ENCODE data around the gene RIMS3. TPM values are rescaled to one million over a fixed set of nuclear protein-coding genes. Genes with fewer than 3 reads are reported as not detected.

The RIMS3 gene
- polyA plus RNA-seq, 1 experiment, result 0.33 TPM

- no peak overlapping the region for H3K4me3 ChIP-seq (ENCODE audit: low read depth, low read length)
- peaks cover 53% of the 10 kb centered on the region for H3K27me3 ChIP-seq (ENCODE audit: control insufficient read depth, insufficient read depth, low read length)
- ChIA-PET CTCF (interaction anchor here (0.5 to 1.2 kb wide), 2 partner anchors 10 to 1339 kb away, joined by 4 to 8 read pairs; no protein-coding TSS in a partner anchor), POLR2A (no interaction called here)
- TF ChIP-seq, protein P1, sequence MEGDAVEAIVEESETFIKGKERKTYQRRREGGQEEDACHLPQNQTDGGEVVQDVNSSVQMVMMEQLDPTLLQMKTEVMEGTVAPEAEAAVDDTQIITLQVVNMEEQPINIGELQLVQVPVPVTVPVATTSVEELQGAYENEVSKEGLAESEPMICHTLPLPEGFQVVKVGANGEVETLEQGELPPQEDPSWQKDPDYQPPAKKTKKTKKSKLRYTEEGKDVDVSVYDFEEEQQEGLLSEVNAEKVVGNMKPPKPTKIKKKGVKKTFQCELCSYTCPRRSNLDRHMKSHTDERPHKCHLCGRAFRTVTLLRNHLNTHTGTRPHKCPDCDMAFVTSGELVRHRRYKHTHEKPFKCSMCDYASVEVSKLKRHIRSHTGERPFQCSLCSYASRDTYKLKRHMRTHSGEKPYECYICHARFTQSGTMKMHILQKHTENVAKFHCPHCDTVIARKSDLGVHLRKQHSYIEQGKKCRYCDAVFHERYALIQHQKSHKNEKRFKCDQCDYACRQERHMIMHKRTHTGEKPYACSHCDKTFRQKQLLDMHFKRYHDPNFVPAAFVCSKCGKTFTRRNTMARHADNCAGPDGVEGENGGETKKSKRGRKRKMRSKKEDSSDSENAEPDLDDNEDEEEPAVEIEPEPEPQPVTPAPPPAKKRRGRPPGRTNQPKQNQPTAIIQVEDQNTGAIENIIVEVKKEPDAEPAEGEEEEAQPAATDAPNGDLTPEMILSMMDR (IDR thresholded peaks at IDR 0.05; ENCODE audit: low read depth, low read length), result no peak
- H3K27ac ChIP-seq (ENCODE audit: low read depth, low read length), result no peak overlapping the region
- no peak for DNase-seq (ENCODE audit: low read depth, low spot score)
- no peaks in the 10 kb centered on the region; the same call in 1 of the 2 replicates for H3K9me3 ChIP-seq (ENCODE audit: control insufficient read depth, insufficient read depth, low read length)
These were observed 6.5 kb downstream of the RIMS3 start for GRCh38 chr1:40658751-40659648.

DNA sequence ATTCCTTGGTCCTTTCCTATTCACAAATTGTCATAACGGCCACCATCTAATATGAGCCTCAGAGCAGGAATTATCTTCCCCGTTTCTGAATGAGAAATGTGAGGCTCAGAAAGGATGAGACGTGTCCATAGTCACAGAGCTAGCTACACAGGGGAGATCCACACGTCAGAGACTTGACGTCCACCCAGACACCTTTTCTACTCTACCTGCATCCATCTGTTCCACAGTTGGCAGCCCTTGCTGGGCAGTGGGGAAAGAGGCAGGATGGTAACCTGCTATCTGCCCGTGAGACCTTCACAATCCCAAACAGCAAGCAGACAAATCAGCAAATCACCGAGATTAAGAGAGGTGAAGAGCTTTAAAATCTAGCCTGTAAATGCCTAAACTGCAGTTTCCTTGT lies 8.4 kb downstream of the RIMS3 start:
- peaks cover 61% of the 10 kb centered on the region for H3K27me3 ChIP-seq (ENCODE audit: control insufficient read depth, insufficient read depth, low read length)
- H3K9me3 ChIP-seq (ENCODE audit: control insufficient read depth, insufficient read depth, low read length), result no peaks in the 10 kb centered on the region; the same call in 1 of the 2 replicates
- POLR2A ChIA-PET, result no interaction called here
- DNase-seq (ENCODE audit: low read depth, low spot score), result no peak
- CTCF ChIA-PET, result interaction anchor here (0.6 kb wide), 1 partner anchor 186 kb away, joined by 3 read pairs; no protein-coding TSS in a partner anchor
- H3K27ac ChIP-seq (ENCODE audit: low read depth, low read length), result no peak overlapping the region
- no peak overlapping the region for H3K4me3 ChIP-seq (ENCODE audit: low read depth, low read length)
- TF ChIP-seq, protein P1 (IDR thresholded peaks at IDR 0.05; ENCODE audit: low read depth, low read length), result no peak

DNA sequence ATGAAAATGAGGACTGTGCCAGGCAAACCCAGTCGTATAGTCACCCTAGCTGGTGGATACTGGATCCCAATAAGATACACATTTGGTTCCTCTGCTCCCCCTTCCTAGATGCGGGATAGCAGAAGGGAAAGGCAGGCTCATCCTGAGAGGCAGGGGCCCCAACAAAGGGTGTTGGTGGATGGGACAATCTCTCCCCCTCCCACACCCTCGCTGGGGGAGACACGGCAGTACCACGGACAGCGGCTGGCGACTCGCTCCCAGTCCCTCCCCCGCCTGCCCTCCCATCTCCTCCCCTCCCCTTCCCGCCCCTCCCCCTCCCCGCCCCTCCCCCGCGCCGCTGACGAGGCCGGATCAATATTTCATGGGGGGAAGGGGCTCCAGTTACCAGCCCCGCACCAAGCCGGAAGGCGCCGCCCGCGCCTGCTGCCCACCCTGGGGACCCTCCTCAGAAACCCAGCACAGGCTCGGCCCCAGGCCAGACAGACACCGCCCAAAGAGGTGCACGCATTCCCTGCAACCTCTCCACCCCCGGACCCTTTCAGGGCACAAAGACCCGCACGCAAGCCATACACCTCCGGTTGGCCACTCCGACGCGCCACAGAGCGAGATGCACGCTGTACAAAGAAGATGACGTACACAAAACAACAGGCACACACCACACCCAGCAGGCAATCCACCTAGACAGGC lies 11.5 kb downstream of the RIMS3 start:
- ChIA-PET CTCF (no interaction called here), POLR2A (no interaction called here)
- Histone ChIP-seq H3K27me3 (ENCODE audit: control insufficient read depth, insufficient read depth, low read length) (peaks cover 42% of the 10 kb centered on the region), H3K27ac (ENCODE audit: low read depth, low read length) (no peak overlapping the region), H3K4me3 (ENCODE audit: low read depth, low read length) (no peak overlapping the region), H3K9me3 (ENCODE audit: control insufficient read depth, insufficient read depth, low read length) (no peaks in the 10 kb centered on the region; the same call in 1 of the 2 replicates)
- TF ChIP-seq, protein P1 (IDR thresholded peaks at IDR 0.05; ENCODE audit: low read depth, low read length), result no peak
- DNase-seq (ENCODE audit: low read depth, low spot score), result no peak

DNA sequence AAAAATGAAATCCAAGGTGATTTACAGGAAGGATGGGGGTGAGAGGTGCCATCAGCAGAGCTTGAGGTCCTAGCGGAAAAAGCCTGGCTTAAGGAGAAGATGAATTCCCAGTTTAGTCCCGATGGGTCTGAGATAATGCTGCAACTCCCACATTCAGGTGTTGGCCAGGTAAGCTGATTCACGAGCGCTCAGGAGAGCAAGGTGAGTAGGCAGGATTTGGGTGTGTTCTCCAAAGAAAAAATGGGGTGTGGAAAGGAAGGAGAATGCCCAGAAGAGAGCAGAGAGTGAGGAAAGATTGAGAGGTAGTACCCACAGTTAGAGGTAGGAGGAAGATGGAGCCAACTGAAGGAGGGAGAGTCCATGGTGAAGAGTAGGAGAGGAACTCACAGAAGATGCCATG lies 12.5 kb downstream of the RIMS3 start:
- no peaks in the 10 kb centered on the region for H3K9me3 ChIP-seq (ENCODE audit: control insufficient read depth, insufficient read depth, low read length)
- no peak overlapping the region for H3K4me3 ChIP-seq (ENCODE audit: low read depth, low read length)
- DNase-seq (ENCODE audit: low read depth, low spot score), result no peak
- ChIA-PET CTCF (no interaction called here), POLR2A (no interaction called here)
- H3K27ac ChIP-seq (ENCODE audit: low read depth, low read length), result no peak overlapping the region
- TF ChIP-seq, protein P1 (IDR thresholded peaks at IDR 0.05; ENCODE audit: low read depth, low read length), result no peak
- H3K27me3 ChIP-seq (ENCODE audit: control insufficient read depth, insufficient read depth, low read length), result peaks cover 34% of the 10 kb centered on the region

DNA sequence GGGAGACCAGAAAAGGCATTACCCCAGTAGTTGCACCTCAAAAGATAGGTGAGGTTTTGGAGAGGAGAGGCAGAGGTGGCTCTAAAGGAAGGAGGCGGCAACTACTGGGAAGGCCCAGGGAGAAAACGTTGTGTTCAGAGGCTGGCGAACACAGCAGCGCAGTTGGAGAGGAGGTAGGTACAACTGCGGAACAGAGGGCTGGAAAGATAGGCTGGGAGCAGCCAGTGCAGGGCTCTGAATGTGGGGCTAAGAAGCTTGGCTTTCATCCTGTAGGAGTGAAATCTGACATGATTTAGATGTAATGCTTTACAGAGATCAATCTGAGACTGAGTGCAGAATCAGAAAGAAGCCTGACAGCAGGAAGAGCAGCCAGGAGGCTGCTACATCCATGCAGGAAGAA lies 13.0 kb downstream of the RIMS3 start:
- no peak for DNase-seq (ENCODE audit: low read depth, low spot score)

More for the DNA sequence above, 13.0 kb downstream of the RIMS3 start:
- Histone ChIP-seq H3K4me3 (ENCODE audit: low read depth, low read length) (no peak overlapping the region), H3K27ac (ENCODE audit: low read depth, low read length) (no peak overlapping the region), H3K9me3 (ENCODE audit: control insufficient read depth, insufficient read depth, low read length) (no peaks in the 10 kb centered on the region), H3K27me3 (ENCODE audit: control insufficient read depth, insufficient read depth, low read length) (peaks cover 31% of the 10 kb centered on the region)
- POLR2A ChIA-PET, result no interaction called here
- CTCF ChIA-PET, result no interaction called here
- TF ChIP-seq, protein P1 (IDR thresholded peaks at IDR 0.05; ENCODE audit: low read depth, low read length), result no peak

Data from AG04450 (cell line).